GM19035 (cell line): ENCODE measurements around the gene C1orf56.

ENCODE experiments used
- ATAC-seq: cut with Tn5 transposase; IDR thresholded peaks from one replicate; pipeline ENCODE4 v1.9.1; 2021; ENCODE audit not compliant: unreplicated experiment

Gene C1orf56

GRCh38 chr1:151013518-151013917, 34.0 kb upstream of the C1orf56 start:
- ATAC-seq, result no peak

DNA sequence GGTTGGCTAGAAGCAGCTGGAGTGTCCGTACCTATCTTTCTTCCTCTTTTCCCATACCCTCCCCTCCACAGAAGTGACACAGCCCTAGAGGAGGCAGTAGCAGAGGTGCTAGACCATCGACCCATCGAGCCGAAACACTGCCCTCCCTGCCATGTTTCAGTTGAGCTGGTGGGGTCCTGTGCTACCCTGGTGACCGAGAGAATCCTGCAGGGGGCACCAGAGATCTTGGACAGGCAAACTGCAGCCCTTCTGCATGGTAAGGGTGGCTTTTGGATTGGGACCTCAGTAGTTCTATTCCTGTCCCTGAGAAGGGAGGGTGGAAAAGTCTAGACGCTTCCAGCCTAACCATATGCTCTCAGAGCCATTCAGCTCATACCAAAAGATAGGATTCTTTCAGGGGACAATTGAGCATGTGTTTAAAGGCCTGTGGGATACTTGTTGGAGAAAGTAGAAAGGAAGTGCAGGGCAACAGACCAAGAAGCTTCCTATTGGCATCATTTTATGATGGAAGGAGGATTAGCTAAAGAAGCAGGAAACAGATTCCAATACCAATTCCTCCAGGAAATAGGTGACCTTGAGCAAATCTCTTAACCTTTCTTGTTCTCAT, 22.9 kb upstream of the C1orf56 start:
- no peak for ATAC-seq

DNA sequence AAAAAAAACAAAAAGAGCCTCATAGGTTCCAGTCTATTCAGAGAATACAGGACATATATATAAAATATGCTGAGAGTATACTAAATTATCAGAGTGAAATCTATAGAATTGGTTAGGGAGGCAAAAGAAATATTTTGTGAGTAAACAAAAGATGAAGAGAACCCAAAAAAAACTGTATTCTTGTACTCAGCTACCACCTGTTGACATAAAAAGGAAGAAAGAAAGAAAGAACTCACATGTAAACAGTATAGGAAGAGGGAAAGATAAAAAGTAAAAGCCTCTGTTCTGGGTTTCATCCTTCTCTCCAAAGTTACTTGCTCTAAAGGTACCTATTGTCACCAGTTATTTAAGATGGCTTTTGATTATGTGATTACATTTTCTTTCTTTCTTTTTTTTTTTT, 21.1 kb upstream of the C1orf56 start:
- no peak for ATAC-seq

GRCh38 chr1:151032164-151032563, 15.4 kb upstream of the C1orf56 start:
- ATAC-seq, result no peak

DNA sequence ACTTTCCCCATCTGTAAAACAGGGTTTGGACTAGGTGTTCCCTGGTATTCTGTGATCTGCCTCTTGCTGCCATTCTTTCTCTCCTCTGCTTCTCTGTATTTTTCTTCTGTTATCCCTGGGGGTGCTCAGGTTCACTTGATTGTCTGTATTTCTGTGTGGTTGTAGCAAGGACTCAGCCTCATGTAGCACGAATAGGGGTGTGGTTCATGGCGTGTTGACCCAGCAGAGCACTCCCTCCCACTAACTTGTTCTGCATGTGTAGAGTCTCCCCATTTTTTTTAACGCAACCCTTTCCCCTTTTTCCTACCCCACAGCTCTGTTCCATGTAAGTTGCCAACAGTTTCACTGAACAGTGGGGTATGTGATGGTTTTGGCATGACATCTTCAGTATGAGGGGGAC, 12.4 kb upstream of the C1orf56 start:
- ATAC-seq, result no peak

DNA sequence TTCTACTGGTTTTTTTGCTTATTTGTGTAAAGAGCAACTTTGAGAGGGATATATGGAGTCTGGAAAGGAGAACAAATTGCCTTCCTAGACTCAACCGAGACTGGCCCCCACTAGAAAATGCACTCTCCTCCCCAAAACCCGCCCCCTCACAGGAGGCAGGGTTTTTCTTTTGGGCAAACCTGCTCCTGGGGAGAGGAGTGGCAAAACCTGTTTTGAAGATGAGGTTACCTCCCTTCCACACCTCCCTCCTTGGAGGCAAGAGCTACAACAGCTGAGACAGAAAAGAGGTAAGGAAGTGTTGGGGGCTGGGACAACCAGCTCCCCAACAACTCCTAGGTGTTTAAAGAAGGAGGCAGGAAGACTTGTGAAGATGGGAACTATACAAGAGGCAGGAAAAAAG, 11.2 kb upstream of the C1orf56 start, which contains the start of gene BNIPL:
TSS of gene BNIPL (plus strand) at position 231 of the 400 bp plus-strand sequence. CDS start at position 371, 140 bp downstream.
- ATAC-seq, result no peak

DNA sequence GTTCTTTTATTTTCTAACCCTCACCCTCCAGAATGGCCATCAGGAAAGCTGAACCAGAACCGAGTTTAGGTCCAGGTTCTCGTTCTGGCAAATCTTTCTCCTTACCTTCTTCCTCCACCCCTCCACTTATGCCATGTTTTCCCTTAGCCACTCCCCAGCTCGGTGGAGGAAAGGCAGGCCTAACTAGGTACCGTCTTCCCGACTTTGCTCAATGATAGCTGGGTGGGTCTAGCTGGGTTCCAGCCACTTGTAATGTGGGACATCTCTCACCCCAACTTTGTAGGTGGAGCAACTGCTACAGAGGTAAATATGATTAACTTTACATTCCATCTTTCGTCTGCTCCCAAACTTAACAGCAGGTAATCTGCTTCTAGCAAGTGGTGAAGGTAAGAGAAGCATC, 10.5 kb upstream of the C1orf56 start:
- ATAC-seq, result no peak

DNA sequence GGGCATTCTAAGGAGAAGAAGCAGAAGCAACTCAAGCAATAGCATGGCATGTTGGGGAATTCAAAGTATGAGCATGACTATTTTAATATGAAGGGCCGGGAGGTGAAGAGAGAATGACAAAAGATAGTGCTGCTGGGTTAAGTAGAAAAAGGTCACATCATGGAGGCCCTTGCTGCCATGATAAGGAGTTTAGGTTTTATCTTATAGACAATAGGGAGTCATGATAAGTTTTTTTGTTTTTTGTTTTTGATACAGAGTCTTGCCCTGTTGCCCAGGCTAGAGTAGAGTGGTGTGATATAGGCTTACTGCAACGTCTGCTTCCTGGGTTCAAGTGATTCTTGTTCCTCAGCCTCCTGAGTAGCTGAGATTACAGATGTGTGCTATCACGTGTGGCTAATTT, 8.0 kb upstream of the C1orf56 start:
- no peak for ATAC-seq

GRCh38 chr1:151043163-151043562, 4.4 kb upstream of the C1orf56 start:
- no peak for ATAC-seq

GRCh38 chr1:151047925-151048644, 534 bp downstream of the C1orf56 start:
- ATAC-seq, result peak; percentile 50

DNA sequence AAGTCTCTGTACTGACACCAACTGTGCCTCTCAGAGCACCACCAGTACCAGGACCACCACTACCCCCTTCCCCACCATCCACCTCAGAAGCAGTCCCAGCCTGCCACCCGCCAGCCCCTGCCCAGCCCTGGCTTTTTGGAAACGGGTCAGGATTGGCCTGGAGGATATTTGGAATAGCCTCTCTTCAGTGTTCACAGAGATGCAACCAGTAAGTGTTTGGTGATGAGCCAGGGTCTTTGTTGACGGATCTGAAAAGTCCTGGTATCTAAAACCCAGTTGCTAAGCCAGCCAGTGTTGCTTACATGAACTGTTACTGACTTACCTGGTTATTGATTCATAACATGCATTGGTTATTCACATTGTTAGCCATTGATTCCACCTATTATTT, 1.1 kb downstream of the C1orf56 start:
- no peak for ATAC-seq

GRCh38 chr1:151049458-151049857, 1.9 kb downstream of the C1orf56 start:
- ATAC-seq, result no peak

- ATAC-seq, result no peak
These were observed 2.6 kb downstream of the C1orf56 start for GRCh38 chr1:151050051-151050688.

- ATAC-seq, result no peak
These were observed 3.9 kb downstream of the C1orf56 start for GRCh38 chr1:151051356-151052009.

DNA sequence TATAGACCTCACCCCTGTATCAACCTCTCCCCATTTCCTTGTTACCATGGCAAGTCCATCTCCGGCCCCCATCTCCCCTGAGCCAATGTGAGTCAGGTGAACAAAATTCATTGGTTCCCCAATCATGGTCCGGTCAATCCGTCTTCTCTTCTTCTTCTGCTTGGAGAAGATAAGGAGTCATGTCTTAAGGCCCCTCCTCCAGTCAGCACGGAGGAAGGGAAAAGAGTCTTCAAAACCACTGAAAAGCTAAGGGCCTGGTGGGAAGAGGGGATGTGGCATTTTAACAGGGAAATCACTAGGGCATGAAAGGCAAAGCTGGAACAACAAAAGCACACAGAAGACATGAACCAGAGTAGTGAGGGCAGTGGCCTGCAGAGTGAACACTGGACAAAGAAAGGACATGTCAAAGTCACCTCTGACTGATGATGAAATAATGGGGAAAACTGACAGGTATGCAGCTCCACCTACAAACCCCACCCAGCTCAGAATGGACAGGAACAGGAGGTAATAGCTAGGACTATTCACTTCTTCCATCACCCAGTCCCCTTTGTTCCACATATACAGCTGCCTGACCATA, 7.5 kb downstream of the C1orf56 start:
- ATAC-seq, result no peak

DNA sequence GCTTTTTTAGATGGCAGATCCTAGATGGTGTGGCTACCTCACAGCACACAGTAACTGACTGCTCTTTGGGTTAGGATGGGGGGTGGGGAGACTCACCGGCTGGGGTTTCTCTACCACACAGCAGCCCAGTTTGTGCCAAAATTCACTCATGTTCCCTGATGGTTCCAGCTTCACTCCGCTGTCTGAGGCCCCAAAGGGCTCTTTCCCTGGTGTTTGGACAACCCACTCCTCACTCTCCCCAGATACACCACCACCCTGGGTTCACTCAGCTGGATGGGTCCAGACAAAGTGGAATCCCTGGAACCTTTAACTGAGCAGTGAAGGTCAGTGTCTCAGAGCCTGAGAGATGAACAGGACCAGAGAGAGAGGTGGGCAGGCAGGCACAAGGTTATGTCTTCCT, 8.0 kb downstream of the C1orf56 start:
- no peak for ATAC-seq

- ATAC-seq, result no peak
These were observed 8.6 kb downstream of the C1orf56 start for GRCh38 chr1:151056149-151056548.

DNA sequence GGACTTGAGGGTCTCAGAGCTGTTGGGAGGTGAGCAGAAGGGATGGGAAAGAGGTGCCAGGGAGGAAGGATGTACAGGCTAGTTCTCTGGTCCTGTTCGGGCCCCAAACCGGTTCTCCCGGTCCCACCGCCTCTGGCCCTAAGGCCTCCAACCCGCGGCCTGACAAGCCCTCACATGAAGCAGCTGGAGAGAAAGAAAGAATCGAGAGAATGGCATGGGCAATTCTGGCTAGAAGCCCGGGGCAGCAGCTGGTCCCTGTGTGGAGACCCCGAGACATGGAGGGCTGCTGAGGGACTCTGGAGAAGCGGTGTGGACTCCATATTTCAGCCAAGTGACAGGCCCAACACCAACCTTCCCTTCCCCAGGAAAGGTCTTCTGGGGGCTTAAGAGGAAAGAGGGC, 11.1 kb downstream of the C1orf56 start:
- ATAC-seq, result no peak

GRCh38 chr1:151059109-151060006, 11.8 kb downstream of the C1orf56 start, which contains the start of gene CDC42SE1:
Gene CDC42SE1 (minus strand): TSS chr1:151059622. CDS start chr1:151055730, 3,892 bp downstream.
- ATAC-seq, result peak; percentile 88

DNA sequence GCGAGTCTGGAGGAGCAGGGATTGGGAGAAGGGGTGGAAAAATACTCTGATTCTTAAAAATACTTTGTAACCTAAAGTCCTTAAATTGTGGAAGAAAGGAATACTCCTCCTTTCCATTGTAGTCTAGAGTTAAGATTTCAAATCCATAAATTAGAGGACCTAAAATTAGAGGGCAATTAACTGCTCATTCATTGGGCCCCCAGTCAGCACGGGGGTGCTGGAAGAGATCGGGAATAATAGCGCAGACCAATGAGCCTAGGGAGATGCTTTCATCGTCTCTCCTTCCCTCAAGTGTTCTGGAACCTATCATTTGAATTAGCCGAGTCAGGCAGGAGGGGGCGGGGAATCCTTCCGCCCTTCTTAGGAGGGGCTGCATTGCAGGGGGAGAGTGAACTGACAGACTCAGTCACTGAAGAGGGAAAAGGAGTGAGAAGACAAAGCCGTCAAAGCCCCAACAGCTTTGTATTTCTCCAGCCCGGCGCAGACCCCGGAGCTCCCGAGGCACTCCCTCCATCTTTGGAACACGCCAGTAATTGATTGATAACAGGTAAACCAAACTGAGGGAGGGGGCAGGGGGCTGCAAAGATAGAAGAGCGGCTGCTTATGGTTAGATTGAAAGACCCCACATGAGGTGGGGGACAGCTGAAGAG, 12.6 kb downstream of the C1orf56 start, which contains the start of gene MLLT11:
TSS of gene MLLT11 (plus strand) at position 391 of the 650 bp plus-strand sequence. CDS start 6,828 bp downstream, outside the sequence.
- no peak for ATAC-seq
